ENCODE data around the gene GNB1.

GNB1 gene

DNA sequence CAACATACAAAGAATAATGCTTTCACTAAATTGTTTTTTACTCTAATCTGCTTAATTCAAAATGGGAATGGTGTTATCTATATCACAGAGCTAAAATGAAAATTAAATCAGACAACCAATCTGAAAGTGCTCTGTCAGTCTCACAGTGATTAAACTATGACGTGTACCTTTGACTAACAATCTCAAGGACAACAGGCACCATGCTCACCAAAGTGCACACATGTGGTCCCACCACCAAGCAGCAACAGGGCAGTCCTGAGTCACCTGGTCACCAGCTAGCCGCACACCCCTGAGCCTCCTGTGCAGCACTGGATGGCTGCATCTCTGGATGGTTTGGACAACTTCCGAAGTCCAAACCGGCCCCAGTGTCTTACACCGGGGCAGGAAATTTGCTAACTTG, 58.1 kb downstream of the GNB1 start:
- Mint-ChIP-seq H3K27me3 (no peaks in the 10 kb centered on the region), H3K4me3 (no peak overlapping the region), H3K27ac (peak overlapping the region; percentile 88), H3K4me1 (peaks cover 31 to 65% of the 10 kb centered on the region in 2 donors), H3K36me3 (peaks cover 37 to 48% of the 10 kb centered on the region in 2 donors), H3K9me3 (no peaks in the 10 kb centered on the region)
- DNase-seq = no peak
- ATAC-seq (replicated peaks) = no peak

DNA sequence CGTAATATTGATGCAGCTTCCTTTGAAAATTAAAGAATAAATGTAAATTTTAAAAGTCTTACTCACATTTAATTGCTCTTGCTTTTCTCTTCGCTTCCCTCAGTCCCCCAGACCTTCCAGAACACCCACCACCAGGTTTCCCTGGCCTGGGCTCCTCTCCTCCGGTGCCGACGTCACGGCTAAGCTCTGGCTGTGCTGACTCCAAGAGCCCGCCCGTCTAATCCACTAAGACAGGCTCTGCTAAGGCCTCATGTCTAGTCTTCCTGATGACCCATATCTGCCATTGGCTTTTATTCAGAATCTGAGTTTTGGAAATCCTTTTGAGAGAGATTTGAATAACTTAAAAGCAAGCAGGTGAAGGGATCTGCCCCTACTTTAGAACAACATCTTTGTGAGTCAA, 58.7 kb downstream of the GNB1 start:
- peak overlapping the region; percentile 70 for H3K27ac Mint-ChIP-seq
- no peak overlapping the region for H3K4me3 Mint-ChIP-seq
- H3K4me1 Mint-ChIP-seq = peaks cover 31 to 65% of the 10 kb centered on the region in 2 donors
- H3K36me3 Mint-ChIP-seq = peaks cover 32 to 44% of the 10 kb centered on the region in 2 donors
- H3K9me3 Mint-ChIP-seq = no peaks in the 10 kb centered on the region
- DNase-seq (no peak), ATAC-seq (replicated peaks) (no peak)
- H3K27me3 Mint-ChIP-seq = no peaks in the 10 kb centered on the region

DNA sequence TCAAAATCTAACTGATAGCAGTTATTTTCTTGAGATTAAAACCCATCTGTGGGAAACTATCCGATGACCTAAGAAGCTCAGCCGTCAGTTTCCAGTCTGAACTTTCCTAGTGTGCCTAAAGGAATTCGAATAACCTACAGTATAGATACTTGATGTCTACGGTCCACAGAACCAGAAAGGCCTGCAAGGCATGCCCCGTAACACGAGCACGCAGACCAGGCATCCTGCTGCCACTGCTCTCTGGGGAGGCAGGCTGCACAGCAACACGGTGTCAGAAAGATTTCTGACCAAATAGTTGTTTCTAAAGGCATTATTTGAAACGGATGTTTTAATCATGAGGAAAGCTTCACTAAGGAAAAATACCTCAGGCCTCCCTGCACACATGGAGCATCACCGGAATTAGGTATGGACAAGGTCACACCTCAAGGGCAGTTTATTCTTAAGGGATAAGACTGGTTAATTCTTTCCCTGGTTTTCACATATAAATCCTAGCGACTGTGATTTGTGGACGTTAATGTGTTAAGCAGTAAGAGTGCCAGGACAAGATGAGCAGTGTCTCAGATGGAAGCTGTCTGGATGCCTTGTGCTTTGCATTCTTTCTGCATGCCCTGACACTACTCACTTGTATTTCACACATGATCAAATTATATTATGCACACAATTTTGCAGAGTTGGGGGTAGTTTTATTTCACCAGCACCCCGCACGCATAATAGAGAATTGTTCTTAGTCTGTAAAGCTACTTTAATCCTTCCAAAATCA, 63.6 kb downstream of the GNB1 start:
- no peak for DNase-seq
- Mint-ChIP-seq H3K36me3 (peaks cover 25 to 30% of the 10 kb centered on the region in 2 donors), H3K27ac (no peak overlapping the region), H3K9me3 (no peaks in the 10 kb centered on the region), H3K4me1 (peaks cover 21 to 39% of the 10 kb centered on the region in 2 donors), H3K27me3 (no peaks in the 10 kb centered on the region), H3K4me3 (no peak overlapping the region)
- no peak for ATAC-seq (replicated peaks)

DNA sequence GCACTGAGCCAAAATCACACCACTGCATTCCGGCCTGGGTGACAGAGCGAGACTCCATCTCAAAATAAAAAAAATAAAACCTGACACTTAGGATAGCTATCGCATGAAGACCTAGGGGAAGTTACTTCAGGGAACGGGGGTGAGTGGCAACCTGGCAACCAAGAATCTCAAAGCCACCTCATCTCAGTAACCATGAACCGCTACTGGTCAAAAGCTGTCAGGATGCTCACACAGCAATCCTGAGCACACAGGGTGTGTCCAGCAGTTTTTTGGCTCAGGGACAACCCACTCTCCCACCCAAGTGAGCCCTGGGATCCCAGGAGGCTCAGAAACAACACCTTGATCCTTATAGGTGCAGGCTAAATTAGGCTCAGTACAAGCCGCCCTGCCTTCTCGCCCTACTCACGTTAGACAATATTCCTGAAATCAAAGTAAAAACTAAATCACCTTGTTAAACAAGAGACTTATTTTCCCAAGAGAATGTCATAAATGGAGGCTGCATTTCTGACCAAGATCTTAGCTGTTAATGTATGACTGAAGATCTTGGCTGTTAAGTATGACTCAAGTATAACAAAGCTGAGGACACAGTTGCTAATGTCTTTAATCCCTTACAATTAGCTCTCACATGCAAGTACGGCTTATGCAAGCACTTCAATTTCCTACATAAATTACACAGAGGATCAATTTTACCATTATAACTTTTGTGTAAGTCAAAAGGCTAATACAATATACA, 64.4 kb downstream of the GNB1 start:
- H3K4me1 Mint-ChIP-seq = peaks cover 19 to 34% of the 10 kb centered on the region in 2 donors
- H3K27ac Mint-ChIP-seq = peak overlapping the region; percentile 31
- H3K36me3 Mint-ChIP-seq = peaks cover 23 to 26% of the 10 kb centered on the region in 2 donors
- no peaks in the 10 kb centered on the region for H3K27me3 Mint-ChIP-seq
- ATAC-seq (replicated peaks) (no peak), DNase-seq (no peak)
- no peaks in the 10 kb centered on the region for H3K9me3 Mint-ChIP-seq
- H3K4me3 Mint-ChIP-seq = no peak overlapping the region

DNA sequence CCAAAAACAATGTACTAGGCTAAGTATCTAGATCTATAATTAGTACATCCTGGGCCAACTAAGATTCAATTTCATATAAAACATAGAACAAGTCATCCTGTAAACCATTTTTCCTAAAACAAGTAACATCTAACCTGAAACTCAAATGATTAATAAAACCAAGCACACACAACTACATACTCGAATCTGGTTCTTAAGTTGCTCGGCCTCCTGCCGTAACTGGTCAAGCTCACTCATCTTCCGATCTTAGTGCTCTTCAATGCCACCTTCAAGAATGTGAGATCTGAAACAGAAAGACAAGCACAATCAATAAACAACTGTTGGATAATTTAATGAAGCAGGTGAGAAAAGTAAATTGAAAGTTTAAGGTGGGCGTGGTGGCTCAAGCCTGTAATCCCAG, 65.7 kb downstream of the GNB1 start:
- peak overlapping the region; percentile 39 for H3K27ac Mint-ChIP-seq
- no peaks in the 10 kb centered on the region for H3K9me3 Mint-ChIP-seq
- DNase-seq = no peak
- no peaks in the 10 kb centered on the region for H3K27me3 Mint-ChIP-seq
- H3K36me3 Mint-ChIP-seq = peaks cover 18 to 21% of the 10 kb centered on the region in 2 donors
- peak overlapping the region in 1 of 2 donors; percentile 23 for H3K4me3 Mint-ChIP-seq
- ATAC-seq (replicated peaks) = no peak
- H3K4me1 Mint-ChIP-seq = peaks cover 22 to 34% of the 10 kb centered on the region in 2 donors

DNA sequence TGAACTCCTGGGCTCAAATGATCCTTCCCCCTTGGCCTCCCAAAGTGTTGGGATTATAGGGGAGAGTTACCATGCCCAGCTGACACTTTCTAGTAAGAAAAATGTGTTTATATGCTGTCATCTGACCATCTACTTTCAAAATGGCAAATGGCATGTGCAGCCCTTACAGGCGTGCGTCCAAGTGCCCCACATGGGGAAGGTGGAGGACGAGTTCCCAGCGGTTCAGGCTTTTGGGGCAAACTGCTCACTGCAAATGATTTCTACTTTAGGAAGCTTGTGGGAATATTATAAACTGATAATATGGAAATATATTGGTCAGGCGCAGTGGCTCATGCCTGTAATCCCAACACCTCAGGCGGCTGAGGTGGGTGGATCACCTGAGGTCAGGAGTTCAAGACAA, 71.1 kb downstream of the GNB1 start:
- H3K36me3 Mint-ChIP-seq = peaks cover 16 to 32% of the 10 kb centered on the region in 2 donors
- peak overlapping the region; percentile 31 for H3K27ac Mint-ChIP-seq
- H3K4me3 Mint-ChIP-seq = no peak overlapping the region
- no peaks in the 10 kb centered on the region for H3K9me3 Mint-ChIP-seq
- no peaks in the 10 kb centered on the region for H3K27me3 Mint-ChIP-seq
- ATAC-seq (replicated peaks) (no peak), DNase-seq (no peak)
- peaks cover 13 to 18% of the 10 kb centered on the region in 2 donors for H3K4me1 Mint-ChIP-seq

DNA sequence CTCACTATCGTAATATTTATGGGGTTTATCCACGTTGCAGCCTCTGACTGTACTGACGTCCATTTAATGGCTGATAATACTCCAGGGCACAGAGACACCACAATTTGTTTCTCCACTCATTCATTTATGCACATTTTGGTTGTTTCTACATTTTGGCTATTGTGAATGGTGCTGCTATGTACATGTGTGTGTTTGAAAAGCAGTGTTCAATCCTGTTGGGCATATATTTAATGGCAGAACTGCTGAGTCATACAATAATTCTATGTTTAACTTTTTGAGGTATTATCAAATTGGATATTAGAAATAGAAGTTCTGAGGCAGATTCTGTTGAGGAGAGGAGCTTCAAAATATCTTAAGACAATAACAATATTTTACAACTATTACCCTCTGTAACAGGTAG, 73.7 kb downstream of the GNB1 start:
- DNase-seq (no peak), ATAC-seq (replicated peaks) (no peak)
- Mint-ChIP-seq H3K36me3 (peaks cover 14 to 38% of the 10 kb centered on the region in 2 donors), H3K9me3 (no peaks in the 10 kb centered on the region), H3K27me3 (no peaks in the 10 kb centered on the region), H3K4me1 (peaks cover 11 to 15% of the 10 kb centered on the region in 2 donors), H3K4me3 (no peak overlapping the region), H3K27ac (no peak overlapping the region)

DNA sequence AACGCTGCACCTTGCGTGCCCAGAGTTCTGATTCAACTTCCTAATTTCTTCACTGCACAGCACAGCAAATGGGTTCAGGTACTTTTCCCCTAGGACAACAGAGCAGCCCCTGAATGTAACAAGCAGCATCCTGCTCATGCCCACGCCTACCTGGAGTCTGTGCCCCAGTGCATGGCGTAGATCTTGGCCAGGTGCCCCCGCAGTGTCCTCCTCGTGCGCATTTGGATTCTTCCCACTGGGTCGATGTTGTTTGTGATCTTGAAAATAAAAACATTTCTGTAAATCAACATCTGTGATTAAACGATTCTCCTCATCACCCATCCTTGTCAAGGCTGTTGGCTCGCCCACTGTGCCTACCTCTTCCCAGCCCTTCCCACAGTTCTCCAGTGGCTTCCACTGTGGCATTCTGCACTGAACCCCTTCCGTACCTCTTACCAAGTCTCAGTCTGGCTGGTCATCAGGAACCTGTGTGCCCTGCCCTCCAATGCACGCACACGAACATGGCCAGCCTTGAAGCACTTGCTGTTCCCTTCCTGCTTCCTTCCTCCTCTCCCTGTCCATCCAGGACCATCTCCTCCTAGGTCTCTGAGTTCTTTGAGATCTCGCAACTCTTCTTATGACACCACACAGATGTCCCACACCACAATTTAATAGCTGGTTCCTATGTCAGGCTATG, 75.1 kb downstream of the GNB1 start:
- ATAC-seq (replicated peaks) = no peak
- Mint-ChIP-seq H3K9me3 (no peaks in the 10 kb centered on the region), H3K4me3 (peak overlapping the region in 1 of 2 donors; percentile 21), H3K36me3 (peaks cover 10 to 40% of the 10 kb centered on the region in 2 donors), H3K27ac (peak overlapping the region; percentile 72), H3K27me3 (no peaks in the 10 kb centered on the region), H3K4me1 (peaks cover 6 to 9% of the 10 kb centered on the region in 2 donors)
- no peak for DNase-seq

- no peak overlapping the region for H3K4me3 Mint-ChIP-seq
- DNase-seq = no peak
- no peaks in the 10 kb centered on the region for H3K9me3 Mint-ChIP-seq
- no peak for ATAC-seq (replicated peaks)
- H3K27me3 Mint-ChIP-seq = no peaks in the 10 kb centered on the region
- H3K36me3 Mint-ChIP-seq = peaks cover 14 to 35% of the 10 kb centered on the region in 2 donors
- peak overlapping the region; percentile 56 for H3K27ac Mint-ChIP-seq
- H3K4me1 Mint-ChIP-seq = peaks cover 0 to 1% of the 10 kb centered on the region in 2 donors
Measured at GRCh38 chr1:1809489-1809888, 81.4 kb downstream of the GNB1 start.

DNA sequence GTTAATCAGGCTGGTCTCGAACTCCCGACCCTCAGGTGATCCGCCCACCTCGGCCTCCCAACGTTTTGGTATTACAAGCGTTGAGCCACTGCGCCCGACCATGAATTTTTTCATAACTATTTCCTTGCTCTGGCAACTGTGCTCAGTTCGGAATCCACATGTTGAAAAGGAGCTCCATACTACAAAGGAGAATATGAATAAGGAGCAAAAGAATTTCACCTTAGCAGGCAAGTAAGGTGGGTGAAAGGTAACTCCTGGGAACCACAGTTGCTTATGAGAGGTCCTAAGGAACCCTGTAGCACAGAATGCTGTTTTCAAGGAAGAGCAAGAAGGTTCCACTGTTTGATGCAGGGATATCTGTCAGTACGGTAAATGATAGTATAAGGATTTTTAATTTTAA, 82.7 kb downstream of the GNB1 start:
- H3K4me1 Mint-ChIP-seq = peaks cover 3 to 8% of the 10 kb centered on the region in 2 donors
- no peak for ATAC-seq (replicated peaks)
- H3K4me3 Mint-ChIP-seq = no peak overlapping the region
- H3K27me3 Mint-ChIP-seq = no peaks in the 10 kb centered on the region
- peaks cover 21 to 38% of the 10 kb centered on the region in 2 donors for H3K36me3 Mint-ChIP-seq
- no peak for DNase-seq
- H3K27ac Mint-ChIP-seq = no peak overlapping the region
- H3K9me3 Mint-ChIP-seq = no peaks in the 10 kb centered on the region

DNA sequence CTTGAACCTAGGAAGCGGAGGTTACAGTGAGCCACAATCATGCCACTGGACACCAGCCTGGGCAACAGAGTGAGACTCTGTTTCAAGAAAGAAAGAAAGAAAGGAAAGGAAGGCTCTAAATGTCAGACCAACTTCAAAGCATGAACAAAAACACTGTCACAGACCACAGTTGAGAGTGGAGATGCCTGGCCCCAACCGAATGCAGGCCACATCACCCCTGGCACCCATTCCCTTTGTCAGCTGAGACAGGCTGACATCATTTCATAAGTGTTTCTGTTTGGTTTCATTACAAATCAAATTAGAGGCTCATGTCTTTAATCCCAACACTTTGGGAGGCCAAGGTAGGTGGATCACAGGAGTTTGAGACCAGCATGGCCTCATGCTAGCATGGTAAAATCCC, 84.0 kb downstream of the GNB1 start:
- Mint-ChIP-seq H3K27me3 (no peaks in the 10 kb centered on the region), H3K4me3 (no peak overlapping the region), H3K9me3 (no peaks in the 10 kb centered on the region), H3K4me1 (peaks cover 9 to 20% of the 10 kb centered on the region in 2 donors), H3K36me3 (peaks cover 24 to 41% of the 10 kb centered on the region in 2 donors), H3K27ac (no peak overlapping the region)
- ATAC-seq (replicated peaks) (no peak), DNase-seq (no peak)

DNA sequence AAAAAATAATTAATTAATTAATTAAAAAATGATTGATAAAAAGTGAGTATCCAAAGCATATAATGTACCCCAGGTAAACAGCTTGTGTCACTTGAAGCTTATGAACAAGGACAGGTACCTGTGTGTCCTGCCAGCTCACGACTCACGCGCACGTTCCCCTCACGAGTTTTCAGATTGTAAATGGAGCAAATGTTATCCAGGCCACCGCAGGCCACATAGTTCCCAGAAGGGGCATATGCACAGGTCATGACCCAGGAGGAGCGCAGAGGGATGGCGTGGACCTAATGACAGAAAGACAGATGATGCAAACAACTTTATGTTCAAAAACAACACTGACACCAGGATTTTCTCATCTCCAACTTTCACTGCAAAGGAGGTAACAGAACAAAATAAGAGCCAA, 86.6 kb downstream of the GNB1 start:
- Mint-ChIP-seq H3K9me3 (no peaks in the 10 kb centered on the region), H3K36me3 (peaks cover 31 to 54% of the 10 kb centered on the region in 2 donors), H3K27ac (peak overlapping the region; percentile 44), H3K4me3 (no peak overlapping the region), H3K4me1 (peaks cover 22 to 45% of the 10 kb centered on the region in 2 donors), H3K27me3 (no peaks in the 10 kb centered on the region)
- no peak for ATAC-seq (replicated peaks)
- no peak for DNase-seq

DNA sequence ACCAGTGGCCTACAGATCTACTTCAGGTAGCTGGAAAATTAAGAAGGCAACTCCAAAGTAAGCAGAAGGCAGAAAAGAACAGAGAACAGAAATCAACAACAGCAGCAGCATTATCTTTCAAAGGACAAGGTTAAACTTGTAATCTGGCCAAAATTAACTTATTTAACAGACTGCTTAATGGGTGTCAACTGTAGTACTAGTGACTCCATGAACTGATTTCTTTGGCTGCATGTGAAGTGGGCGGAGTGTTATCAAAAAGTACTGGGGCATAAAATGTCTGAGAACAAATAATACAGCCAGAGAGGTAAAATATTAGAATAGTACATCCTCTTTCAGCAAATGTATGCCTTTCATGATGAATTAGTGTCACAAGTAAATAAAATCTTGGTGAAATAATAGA, 88.0 kb downstream of the GNB1 start:
- no peak overlapping the region for H3K4me3 Mint-ChIP-seq
- H3K27me3 Mint-ChIP-seq = no peaks in the 10 kb centered on the region

GRCh38 chr1:1799716-1800115, 91.2 kb downstream of the GNB1 start:
- peaks cover 33 to 66% of the 10 kb centered on the region in 2 donors for H3K4me1 Mint-ChIP-seq
- H3K27me3 Mint-ChIP-seq = no peaks in the 10 kb centered on the region
- peaks cover 48 to 64% of the 10 kb centered on the region in 2 donors for H3K36me3 Mint-ChIP-seq
- DNase-seq (no peak), ATAC-seq (replicated peaks) (peak; percentile 42 to 52)
- H3K4me3 Mint-ChIP-seq = no peak overlapping the region
- H3K27ac Mint-ChIP-seq = peak overlapping the region; percentile 47
- H3K9me3 Mint-ChIP-seq = no peaks in the 10 kb centered on the region

More for the DNA sequence above, 88.0 kb downstream of the GNB1 start:
- Mint-ChIP-seq H3K9me3 (no peaks in the 10 kb centered on the region), H3K4me1 (peaks cover 25 to 50% of the 10 kb centered on the region in 2 donors), H3K27ac (no peak overlapping the region), H3K36me3 (peaks cover 33 to 51% of the 10 kb centered on the region in 2 donors)
- DNase-seq (no peak), ATAC-seq (replicated peaks) (no peak)
